ENCODE data around the gene CEMIP2. TPM values are rescaled to one million over a fixed set of nuclear protein-coding genes. Genes with fewer than 3 reads are reported as not detected.

Gene CEMIP2
- total RNA-seq, 2 experiments from 2014 or later, result 58.7 to 63.5 TPM

DNA sequence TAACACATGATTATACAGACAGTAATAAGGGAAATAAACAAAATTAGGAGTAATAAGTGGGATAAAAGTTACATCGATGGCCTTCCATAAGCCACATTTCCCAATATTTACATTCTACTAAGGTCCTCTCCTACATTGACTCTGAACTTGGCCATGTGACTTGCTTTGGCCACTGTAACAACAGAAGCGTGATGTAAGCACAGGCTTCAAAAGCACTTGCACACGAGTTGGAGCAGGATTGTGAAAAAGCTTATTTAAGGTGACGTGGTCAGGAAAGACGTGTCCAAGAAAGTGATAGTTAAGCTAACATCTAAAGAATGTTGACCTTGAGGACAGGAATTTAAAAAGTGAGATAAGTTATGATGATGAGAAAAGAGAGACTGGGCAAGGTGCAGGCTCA lies 9.8 kb upstream of the CEMIP2 start:
- Mint-ChIP-seq H3K4me3 (no peak overlapping the region), H3K27ac (no peak overlapping the region), H3K9me3 (no peaks in the 10 kb centered on the region), H3K4me1 (ENCODE audit: low read depth) (peaks cover 43% of the 10 kb centered on the region), H3K36me3 (ENCODE audit: low read depth) (no peaks in the 10 kb centered on the region), H3K27me3 (no peaks in the 10 kb centered on the region)
- TF ChIP-seq CTCF (IDR thresholded peaks at IDR 0.05), result no peak
- ChIA-PET CTCF (interaction anchor here (1.1 to 2.2 kb wide), 7 partner anchors 9 to 261 kb away, joined by 3 to 9 read pairs (median 4); no protein-coding TSS in a partner anchor), POLR2A (interaction anchor here (1.2 to 2.1 kb wide), 2 partner anchors 10 to 13 kb away, joined by 3 to 15 read pairs; partner anchors contain the start of gene CEMIP2)
- ATAC-seq (no peak), DNase-seq (no peak)
- intact Hi-C loops (cut with micrococcal nuclease), result no loop called here

- Mint-ChIP-seq H3K4me1 (ENCODE audit: low read depth) (peaks cover 19% of the 10 kb centered on the region), H3K9me3 (no peaks in the 10 kb centered on the region), H3K27me3 (no peaks in the 10 kb centered on the region), H3K4me3 (no peak overlapping the region), H3K27ac (peak overlapping the region; percentile 71), H3K36me3 (ENCODE audit: low read depth) (no peaks in the 10 kb centered on the region)
- ChIA-PET CTCF (interaction anchor here (1.8 kb wide), 1 partner anchor 44 kb away, joined by 5 read pairs; no protein-coding TSS in a partner anchor), POLR2A (no interaction called here)
- TF ChIP-seq CTCF (IDR thresholded peaks at IDR 0.05), result no peak
- ATAC-seq (peak; percentile 74), DNase-seq (peak; percentile 33)
- intact Hi-C loops (cut with micrococcal nuclease), result no loop called here
Observed at GRCh38 chr9:71774920-71775319, 6.6 kb upstream of the CEMIP2 start.

DNA sequence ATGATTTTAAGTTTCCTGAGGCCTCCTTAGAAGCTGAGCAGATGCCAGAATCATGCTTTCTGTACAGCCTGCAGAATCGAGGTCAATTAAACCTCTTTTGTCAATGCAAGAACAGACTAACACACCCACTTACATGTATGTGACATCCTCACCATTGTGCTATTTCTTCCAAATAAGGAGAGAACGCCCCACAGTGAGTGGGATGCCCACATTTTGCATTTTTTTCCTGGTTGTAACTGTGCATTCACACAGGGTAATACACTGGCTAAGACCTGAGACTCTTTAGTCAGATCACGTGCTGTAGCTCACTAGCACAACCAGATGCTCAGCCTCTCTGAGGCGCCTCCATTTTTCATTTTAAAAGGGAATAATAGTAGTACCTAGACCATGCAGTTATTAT lies 4.4 kb upstream of the CEMIP2 start:
- Mint-ChIP-seq H3K4me3 (no peak overlapping the region), H3K27ac (no peak overlapping the region), H3K9me3 (no peaks in the 10 kb centered on the region), H3K4me1 (ENCODE audit: low read depth) (peaks cover 17% of the 10 kb centered on the region), H3K36me3 (ENCODE audit: low read depth) (peaks cover 2% of the 10 kb centered on the region), H3K27me3 (no peaks in the 10 kb centered on the region)
- DNase-seq (no peak), ATAC-seq (no peak)
- no peak for TF ChIP-seq CTCF (IDR thresholded peaks at IDR 0.05)
- intact Hi-C loops (cut with micrococcal nuclease), result no loop called here
- POLR2A ChIA-PET, result no interaction called here
- CTCF ChIA-PET, result interaction anchor here (1.5 kb wide), 1 partner anchor 45 kb away, joined by 3 read pairs; no protein-coding TSS in a partner anchor

DNA sequence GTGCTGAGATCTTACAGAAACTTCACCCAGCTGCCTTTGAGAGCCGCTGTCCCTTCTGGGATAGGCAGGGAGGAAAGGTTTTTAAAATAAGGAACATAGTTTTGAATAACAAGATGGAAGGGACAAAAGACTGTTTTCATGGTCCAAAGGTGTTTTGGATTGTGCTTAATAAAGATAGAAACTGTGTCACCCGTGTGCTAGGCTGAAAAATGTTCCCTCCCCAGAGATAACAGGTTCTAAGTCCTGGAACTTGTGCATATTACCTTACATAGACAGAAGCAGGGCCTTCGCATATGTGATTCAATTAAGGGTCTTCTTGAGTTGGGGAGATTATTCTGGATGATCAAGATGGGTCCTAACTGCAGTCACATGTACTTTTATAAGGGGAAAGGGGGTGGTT lies 1.9 kb upstream of the CEMIP2 start:
- CTCF ChIA-PET, result interaction anchor here (0.7 to 4.0 kb wide), 10 partner anchors 8 to 485 kb away, joined by 3 to 19 read pairs (median 4); no protein-coding TSS in a partner anchor
- Mint-ChIP-seq H3K27me3 (no peaks in the 10 kb centered on the region), H3K4me1 (ENCODE audit: low read depth) (peaks cover 27% of the 10 kb centered on the region), H3K36me3 (ENCODE audit: low read depth) (peaks cover 21% of the 10 kb centered on the region), H3K4me3 (peak overlapping the region; percentile 81), H3K9me3 (no peaks in the 10 kb centered on the region), H3K27ac (peak overlapping the region; percentile 81)
- no peak for ATAC-seq
- intact Hi-C loops (cut with micrococcal nuclease), result no loop called here
- POLR2A ChIA-PET, result interaction anchor here (4.3 to 6.2 kb wide), 2 partner anchors 9 to 12 kb away, joined by 15 to 69 read pairs; no protein-coding TSS in a partner anchor
- DNase-seq, result no peak
- no peak for TF ChIP-seq CTCF (IDR thresholded peaks at IDR 0.05)

Data from activated CD8-positive, alpha-beta T cell treated with anti-CD3 and anti-CD28 coated beads for 36 hours (primary cell).